Endothelial cell of umbilical vein (primary cell): ENCODE data around the gene EMC9. TPM values are rescaled to one million over a fixed set of nuclear protein-coding genes. Genes with fewer than 3 reads are reported as not detected.

Experiments
- BruUV-seq: library from RNA; stranded (reverse); fragments of 400-500 nt; replicated peaks from 2 replicates; lab custom pipeline; 2021; lab: Mats Ljungman, UMichigan
- CTCF ChIA-PET: fragments of 300-600, 350-600 bp; sonication (Branson Sonifier 250); formaldehyde crosslinking; loops from one replicate; lab custom pipeline; 2021; ENCODE audit warnings: antibody characterized with exemption, inconsistent platforms; lab: Charles Lee
- POLR2A ChIA-PET: fragments of 300-600, 350-600 bp; sonication (Branson Sonifier 250); formaldehyde crosslinking; loops from one replicate; lab custom pipeline; 2021; ENCODE audit warnings: antibody characterized with exemption, inconsistent platforms; lab: Charles Lee
- DNase-seq: peaks from one replicate; pipeline ENCODE4 v3.0.0-alpha.2; 2011; ENCODE audit warnings: low read depth, low spot score
- FAIRE-seq: peaks from 2 replicates; lab custom pipeline; 2011; peaks lifted over from hg19 to GRCh38; lab: Jason Lieb, UNC
- H2AFZ ChIP-seq: 2 replicates; pipeline ENCODE4 v1.6.0; 2012; ENCODE audit warnings: low read depth, low read length, control low read depth, inconsistent platforms
- H3K27ac ChIP-seq: 2 replicates; pipeline ENCODE4 v1.5.1; 2011; ENCODE audit warnings: low read depth, mild to moderate bottlenecking, control low read depth, low read length, moderate library complexity; ENCODE audit not compliant: insufficient read depth
- H3K27me3 ChIP-seq, 2 experiments: 2 replicates each; pipeline versions ENCODE4 v1.6.0 to v1.6.1; 2011; ENCODE audit warnings: low read length in 2 of 2, mixed read lengths in 1 of 2; ENCODE audit not compliant: control insufficient read depth in 2 of 2, insufficient read depth in 2 of 2
- H3K36me3 ChIP-seq, 2 experiments: 2 replicates in 1 of 2; 3 replicates in 1 of 2; pipeline ENCODE4 v1.5.1; 2011; ENCODE audit warnings: low read length in 2 of 2, mild to moderate bottlenecking in 1 of 2, moderate library complexity in 1 of 2; ENCODE audit not compliant: control insufficient read depth in 2 of 2, insufficient read depth in 2 of 2; ENCODE audit errors: extremely low read depth in 1 of 2
- H3K4me1 ChIP-seq: 3 replicates; pipeline ENCODE4 v1.5.1; 2011; ENCODE audit warnings: mild to moderate bottlenecking, low read length; ENCODE audit not compliant: control insufficient read depth, insufficient read depth; ENCODE audit errors: extremely low read depth
- H3K4me2 ChIP-seq: 2 replicates; pipeline ENCODE4 v1.6.1; 2011; ENCODE audit warnings: low read length, control low read depth, mixed read lengths; ENCODE audit not compliant: insufficient read depth
- H3K4me3 ChIP-seq, 3 experiments: fragments of 200-600 bp in 1 of 3; sonication (generic), shearing (Covaris generic) in 1 of 3; replicated peaks in 1 of 3; 2 replicates each; pipeline ENCODE4 v1.5.1; 2011 to 2016; ENCODE audit warnings: control low read depth in 3 of 3, low read length in 3 of 3, mild to moderate bottlenecking in 2 of 3, inconsistent platforms in 1 of 3, low read depth in 1 of 3, moderate library complexity in 1 of 3; ENCODE audit not compliant: insufficient read depth in 1 of 3
- H3K79me2 ChIP-seq: 2 replicates; pipeline ENCODE4 v1.6.0; 2012; ENCODE audit warnings: low read length, inconsistent platforms; ENCODE audit not compliant: control insufficient read depth, insufficient read depth
- H3K9ac ChIP-seq: replicated peaks from 2 replicates; pipeline ENCODE3; 2011; ENCODE audit warnings: low read length, control low read depth; ENCODE audit not compliant: insufficient read depth; ENCODE audit errors: extremely low read depth
- H3K9me1 ChIP-seq: replicated peaks from 3 replicates; pipeline ENCODE4 v1.6.0; 2011; ENCODE audit warnings: mild to moderate bottlenecking, low read length; ENCODE audit not compliant: control insufficient read depth, insufficient read depth; ENCODE audit errors: extremely low read depth
- H3K9me3 ChIP-seq: replicated peaks from 2 replicates; pipeline ENCODE4 v1.5.1; 2012; ENCODE audit warnings: low read length, inconsistent platforms; ENCODE audit not compliant: control insufficient read depth, insufficient read depth
- H4K20me1 ChIP-seq: replicated peaks from 2 replicates; pipeline ENCODE3; 2011; ENCODE audit warnings: mild to moderate bottlenecking, low read length; ENCODE audit not compliant: control insufficient read depth, insufficient read depth; ENCODE audit errors: extremely low read depth
- CTCF ChIP-seq, 2 donors: IDR thresholded peaks; 1 replicate in 1 of 2; 2 replicates in 1 of 2; pipeline ENCODE4 v1.5.1; 2011; ENCODE audit warnings: low read length in 2 of 2, mild to moderate bottlenecking in 2 of 2, moderate library complexity in 2 of 2, control low read depth in 1 of 2, inconsistent platforms in 1 of 2, low read depth in 1 of 2; ENCODE audit not compliant: insufficient read depth in 1 of 2; ENCODE audit errors: extremely low read depth in 1 of 2
- EZH2 ChIP-seq: IDR thresholded peaks from 2 replicates; pipeline ENCODE4 v1.6.1; 2012; ENCODE audit warnings: borderline replicate concordance, low read depth, mild to moderate bottlenecking, moderate library complexity, low read length, inconsistent platforms; ENCODE audit not compliant: severe bottlenecking
- FOS ChIP-seq: IDR thresholded peaks from 2 replicates; pipeline ENCODE4 v1.6.1; 2011; ENCODE audit warnings: mild to moderate bottlenecking, low read length, moderate library complexity, borderline replicate concordance; ENCODE audit not compliant: insufficient read depth
- GATA2 ChIP-seq: IDR thresholded peaks from 2 replicates; pipeline ENCODE4 v1.7.0; 2011; ENCODE audit warnings: low read depth, mild to moderate bottlenecking, moderate library complexity, mixed read lengths, low read length; ENCODE audit not compliant: insufficient read length, insufficient read depth
- JUN ChIP-seq: IDR thresholded peaks from 2 replicates; pipeline ENCODE4 v1.6.1; 2011; ENCODE audit warnings: borderline replicate concordance, low read depth; ENCODE audit not compliant: insufficient read length, insufficient read depth
- MAX ChIP-seq: IDR thresholded peaks from 2 replicates; pipeline ENCODE4 v1.6.1; 2011; ENCODE audit not compliant: insufficient read depth, insufficient read length
- MYC ChIP-seq: IDR thresholded peaks from one replicate; pipeline ENCODE4 v1.6.1; 2011; ENCODE audit warnings: mild to moderate bottlenecking, low read depth, low read length
- POLR2A ChIP-seq: IDR thresholded peaks from 2 replicates; pipeline ENCODE4 v1.6.1; 2012; ENCODE audit warnings: low read depth, mild to moderate bottlenecking, control low read depth, low read length
- POLR2AphosphoS5 ChIP-seq: IDR thresholded peaks from 2 replicates; pipeline ENCODE4 v1.6.1; 2012; ENCODE audit warnings: low read depth, mild to moderate bottlenecking, control low read depth, low read length, moderate library complexity; ENCODE audit not compliant: insufficient read depth
- dilution Hi-C: fragments of 300-500 bp; cut with MboI; formaldehyde crosslinking; loops from one replicate; pipeline ENCODE4 v1.15.0; 2019; ENCODE audit warnings: low sequenced_read_pairs; ENCODE audit not compliant: extremely low pct_ligation_motif_present
- intact Hi-C: fragments of 100-400 bp; cut with micrococcal nuclease; formaldehyde crosslinking; loops from one replicate; pipeline ENCODE4 v1.10.0; 2022
- polyA plus RNA-seq, 4 experiments: library from polyadenylated mRNA; depleted of rRNA in 3 of 4; stranded (reverse) in 3 of 4; unstranded in 1 of 4; fragments of >200 nt; gene quantifications; 2 replicates each; pipeline versions ENCODE4 v1.2.1 to v1.2.3, GENCODE V29; 2011 to 2012; ENCODE audit warnings: missing spikeins in 1 of 4
- total RNA-seq: library from RNA; stranded (reverse); gene quantifications from 2 replicates; pipeline ENCODE4 v1.2.3, GENCODE V29; 2021

EMC9 gene
- total and polyA plus RNA-seq, 2 donors (not counting 3 experiments of a cell fraction or from before 2014, with no cell fraction given) = 21.8 to 31.8 TPM

- ChIA-PET CTCF (interaction anchor here (0.7 to 1.3 kb wide), 3 partner anchors 10 to 68 kb away, joined by 3 to 4 read pairs (median 3); partner anchors contain the start of genes DCAF11 and NRL), POLR2A (no interaction called here)
- intact Hi-C loops = no loop called here
- Histone ChIP-seq H3K79me2 (no peaks in the 10 kb centered on the region), H3K4me2 (no peak overlapping the region), H3K9me1 (no peaks in the 10 kb centered on the region), H2AFZ (no peak overlapping the region), H3K36me3 (peaks cover 3 to 13% of the 10 kb centered on the region in 2 experiments), H3K4me3 (no peak overlapping the region), H4K20me1 (no peaks in the 10 kb centered on the region), H3K4me1 (no peaks in the 10 kb centered on the region), H3K27me3 (no peaks in the 10 kb centered on the region), H3K9me3 (no peaks in the 10 kb centered on the region), H3K9ac (no peak overlapping the region), H3K27ac (no peak overlapping the region)
- DNase-seq (no peak), FAIRE-seq (no peak)
- TF ChIP-seq MYC (no peak), MAX (no peak), EZH2 (no peak), POLR2A (no peak), JUN (no peak), FOS (no peak), GATA2 (no peak), CTCF (IDR thresholded peaks at IDR 0.05; ENCODE audit: extremely low read depth in 1 of 2, insufficient read depth in 1 of 2, low read depth in 1 of 2, low read length in 2 of 2) (no peak), POLR2AphosphoS5 (no peak)
- dilution Hi-C loops = no loop called here
- no TSS peak for BruUV-seq
Measured at GRCh38 chr14:24126939-24127338, 14.5 kb downstream of the EMC9 start.
